ENCODE measurements around the gene HMG20A. TPM values are rescaled to one million over a fixed set of nuclear protein-coding genes. Genes with fewer than 3 reads are reported as not detected.

The HMG20A gene
- total RNA-seq, 1 donor from 2014 or later = 17.4 TPM

DNA sequence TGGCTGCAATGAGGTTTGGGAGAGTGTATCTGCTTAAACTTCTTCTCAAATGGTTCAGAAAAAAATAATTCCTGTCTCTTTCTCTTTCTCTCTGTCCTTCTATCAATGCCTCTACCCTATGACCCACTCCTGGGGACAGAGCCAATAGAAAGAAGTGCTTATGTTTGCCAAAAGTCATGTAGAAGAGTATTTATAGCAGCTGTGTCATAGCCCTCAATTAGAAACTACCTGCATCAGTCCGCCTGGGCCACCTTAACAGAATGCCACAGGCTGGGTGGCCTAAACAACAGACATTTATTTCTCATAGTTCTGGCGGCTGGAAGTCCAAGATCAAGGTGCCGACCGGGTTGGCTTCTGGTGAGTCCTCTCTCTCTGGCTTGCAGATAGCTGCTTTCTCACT, 92.5 kb downstream of the HMG20A start:
- no peak for DNase-seq (ENCODE audit: low spot score)

DNA sequence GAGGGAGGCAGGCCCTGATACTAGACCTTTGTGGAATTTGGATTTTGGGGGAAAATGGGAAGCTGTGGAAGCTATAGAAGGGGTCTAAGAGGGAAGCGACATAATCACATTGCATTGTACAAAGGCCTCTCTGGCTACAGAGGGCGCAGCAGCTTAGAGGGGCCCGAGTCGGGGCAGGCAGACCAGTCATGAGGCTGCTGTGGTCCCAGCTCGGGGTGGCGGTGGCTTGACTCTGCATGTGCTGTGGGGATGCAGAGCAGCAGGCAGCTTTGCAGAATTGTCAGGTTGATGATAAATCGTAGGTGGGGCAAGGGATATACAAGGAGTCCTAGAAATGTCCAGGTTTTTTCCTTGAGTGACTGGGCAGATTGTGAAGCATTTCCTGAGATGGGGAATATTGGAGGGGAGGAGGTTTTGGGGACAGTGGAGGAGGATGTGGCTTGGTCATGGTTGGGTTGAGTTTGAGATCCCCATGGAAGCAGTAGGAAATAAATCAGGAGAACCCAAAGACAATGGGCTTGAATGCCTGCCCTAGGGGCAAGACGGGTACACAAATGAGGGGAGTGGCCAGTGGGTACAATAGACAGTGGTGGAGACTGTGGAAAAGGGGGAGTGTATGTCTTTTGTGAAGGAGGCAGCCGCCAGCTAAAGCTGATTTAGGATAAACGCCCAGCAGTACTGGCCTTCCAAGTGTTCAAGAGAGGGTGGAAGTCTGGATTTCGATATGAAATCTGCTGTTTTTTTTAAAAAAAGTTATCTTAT, 94.1 kb downstream of the HMG20A start:
- ATAC-seq (no peak), DNase-seq (ENCODE audit: low spot score) (no peak)

More for the DNA sequence above, 92.5 kb downstream of the HMG20A start:
- ATAC-seq = no peak

DNA sequence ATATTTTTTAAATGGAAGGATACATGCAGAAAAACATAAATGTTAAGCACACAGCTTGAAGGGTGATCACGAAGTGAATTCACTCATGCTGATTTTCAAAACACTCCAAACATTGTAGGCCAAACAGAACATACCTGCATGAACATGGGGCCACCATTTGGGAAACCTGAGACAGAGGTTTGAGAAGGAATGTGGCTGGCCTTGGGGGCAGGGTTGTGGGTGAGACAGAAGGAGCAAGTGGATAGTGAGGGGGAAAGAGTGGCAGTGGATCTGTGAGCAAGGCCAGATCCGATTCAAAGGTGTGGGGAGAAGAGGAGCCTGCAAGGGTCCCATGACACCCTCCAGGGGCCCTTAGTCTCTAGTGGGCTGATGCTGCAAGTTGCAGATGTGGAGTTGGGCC, 94.9 kb downstream of the HMG20A start:
- DNase-seq (ENCODE audit: low spot score) = no peak
- ATAC-seq = no peak

DNA sequence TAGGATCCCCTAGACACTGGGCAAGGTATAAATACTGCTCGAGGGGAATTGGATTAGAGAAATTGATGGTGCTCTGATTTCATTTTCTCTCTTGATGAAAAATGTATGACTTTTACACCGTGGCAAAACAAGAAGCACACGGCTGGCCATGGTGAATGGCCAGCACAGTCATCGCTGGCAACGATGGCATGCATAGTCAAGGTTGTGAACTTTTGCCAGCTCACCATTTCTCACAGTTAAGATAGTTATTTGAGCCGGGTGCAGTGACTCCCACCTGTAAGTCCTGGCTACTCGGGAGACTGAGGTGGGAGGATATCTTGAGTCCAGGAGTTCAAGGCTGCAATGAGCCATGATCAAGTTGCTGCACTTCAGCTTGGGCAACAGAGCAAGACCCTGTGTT, 95.4 kb downstream of the HMG20A start:
- DNase-seq (ENCODE audit: low spot score) (no peak), ATAC-seq (no peak)

DNA sequence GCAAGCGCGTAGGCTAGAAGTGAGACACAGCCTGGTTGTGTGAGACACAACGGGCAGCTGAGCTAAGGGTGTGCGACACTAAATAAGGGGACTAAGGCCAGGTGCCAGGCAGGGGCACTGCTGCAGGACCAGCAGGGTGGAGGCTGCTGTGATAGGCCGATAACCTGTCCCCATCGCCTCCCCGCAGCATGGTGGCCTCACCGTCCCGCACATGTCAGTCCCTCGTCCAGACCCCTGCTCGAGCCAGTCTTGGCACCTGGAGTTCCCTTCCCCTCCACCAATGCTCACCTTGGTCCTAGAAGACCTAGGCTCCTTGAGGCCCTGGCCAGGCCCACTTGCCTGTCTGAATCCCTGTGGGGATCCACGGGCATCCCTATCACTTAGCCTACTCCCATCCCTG, 96.1 kb downstream of the HMG20A start:
- no peak for ATAC-seq

DNA sequence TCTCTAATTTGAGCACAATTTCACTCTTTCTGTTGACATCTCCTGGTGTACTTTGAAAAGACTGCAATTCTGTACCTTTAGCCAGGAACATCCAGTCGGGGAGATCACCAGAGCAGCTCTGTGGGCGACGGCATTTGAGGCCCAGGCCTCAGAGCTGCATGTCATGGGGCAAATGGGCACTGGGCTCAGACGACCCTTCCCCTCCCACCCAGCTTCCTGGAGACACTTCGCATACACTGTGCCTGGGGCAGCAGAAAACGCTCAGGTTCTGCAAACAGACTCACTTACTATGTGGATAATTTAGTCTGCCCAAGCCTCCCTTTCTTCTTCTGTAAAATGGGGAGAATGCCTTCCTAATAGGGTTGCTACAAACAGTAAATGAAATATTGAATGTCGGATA, 96.9 kb downstream of the HMG20A start:
- ATAC-seq (no peak), DNase-seq (ENCODE audit: low spot score) (no peak)

More for the DNA sequence above, 96.1 kb downstream of the HMG20A start:
- no peak for DNase-seq (ENCODE audit: low spot score)

DNA sequence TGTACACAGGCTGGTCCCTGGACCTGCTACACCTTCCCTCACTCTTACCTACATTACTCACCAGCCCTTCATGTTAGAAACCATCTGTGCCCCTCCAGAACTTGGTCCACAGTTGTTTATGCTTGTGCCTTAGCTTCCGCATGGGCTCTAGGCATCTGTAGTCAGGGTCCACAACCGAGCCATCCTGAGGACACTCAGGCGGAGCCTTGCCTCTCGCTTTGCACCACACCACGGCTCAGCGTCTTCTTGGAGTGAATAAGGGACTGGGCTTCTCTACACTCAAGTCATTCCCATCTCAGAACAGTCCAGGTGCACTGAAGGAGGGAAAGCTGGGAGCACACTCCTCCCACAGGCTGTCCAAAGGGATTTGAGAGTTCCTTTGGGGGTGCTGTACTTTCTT, 97.8 kb downstream of the HMG20A start:
- no peak for ATAC-seq

DNA sequence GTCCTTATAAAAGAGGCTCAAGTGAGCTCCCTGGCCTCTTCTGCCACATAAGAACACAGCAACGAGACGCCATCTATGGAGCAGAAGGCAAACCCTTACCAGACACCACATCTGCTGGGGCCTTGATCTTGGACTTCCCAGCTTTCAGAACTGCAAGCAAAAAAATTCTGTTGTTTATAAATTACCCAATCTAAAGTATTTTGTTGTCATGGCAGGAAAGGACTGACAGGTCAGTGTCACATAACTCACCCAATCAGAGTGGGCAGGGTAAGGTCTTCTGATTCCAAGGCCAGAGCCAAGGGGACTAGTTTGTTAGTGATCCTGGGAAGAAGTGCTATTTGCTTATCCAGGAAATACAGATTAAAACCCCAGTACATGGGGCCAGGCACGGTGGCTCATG, 98.9 kb downstream of the HMG20A start:
- DNase-seq (ENCODE audit: low spot score) = no peak
- no peak for ATAC-seq

More for the DNA sequence above, 97.8 kb downstream of the HMG20A start:
- DNase-seq (ENCODE audit: low spot score) = no peak

DNA sequence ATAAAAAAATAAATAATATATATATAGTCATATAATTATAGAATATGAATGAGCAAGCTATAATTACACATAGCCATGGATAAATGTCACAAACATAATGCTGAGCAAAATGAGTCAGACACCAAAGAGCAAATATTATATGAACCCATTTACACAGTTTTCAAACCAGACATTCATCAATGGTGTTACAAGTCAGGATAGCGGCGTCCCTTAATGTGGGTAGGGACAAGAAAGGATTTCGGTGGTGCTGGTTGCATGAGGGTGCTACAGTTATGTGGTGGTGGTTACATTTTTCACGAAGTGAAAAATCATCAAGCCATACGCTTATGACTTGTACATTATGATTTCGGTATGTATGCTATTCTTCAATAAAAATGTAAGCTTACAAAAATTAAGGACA, 100.5 kb downstream of the HMG20A start:
- ATAC-seq (no peak), DNase-seq (ENCODE audit: low spot score) (no peak)

DNA sequence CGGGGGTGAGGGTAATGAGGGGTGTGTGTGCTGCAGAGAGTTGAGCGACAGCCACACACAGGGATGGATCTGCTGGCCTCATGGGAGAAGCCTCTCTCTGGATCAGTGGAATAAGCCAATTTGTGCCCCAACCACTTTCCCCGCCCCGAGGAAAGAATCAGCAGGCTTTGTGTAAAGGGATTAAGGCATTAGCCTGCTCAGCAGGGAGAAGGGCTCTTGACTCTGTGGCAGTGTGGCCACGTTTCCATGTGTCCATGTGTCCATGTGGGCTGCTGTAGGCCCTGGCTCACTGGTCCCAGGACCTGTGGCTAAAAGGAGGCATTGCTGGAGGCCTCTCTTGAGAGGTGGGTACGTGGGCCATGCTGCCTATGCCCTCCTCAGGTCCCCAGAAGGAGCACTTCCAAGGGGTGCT, 104.7 kb downstream of the HMG20A start:
- no peak for ATAC-seq
- DNase-seq (ENCODE audit: low spot score) = no peak

DNA sequence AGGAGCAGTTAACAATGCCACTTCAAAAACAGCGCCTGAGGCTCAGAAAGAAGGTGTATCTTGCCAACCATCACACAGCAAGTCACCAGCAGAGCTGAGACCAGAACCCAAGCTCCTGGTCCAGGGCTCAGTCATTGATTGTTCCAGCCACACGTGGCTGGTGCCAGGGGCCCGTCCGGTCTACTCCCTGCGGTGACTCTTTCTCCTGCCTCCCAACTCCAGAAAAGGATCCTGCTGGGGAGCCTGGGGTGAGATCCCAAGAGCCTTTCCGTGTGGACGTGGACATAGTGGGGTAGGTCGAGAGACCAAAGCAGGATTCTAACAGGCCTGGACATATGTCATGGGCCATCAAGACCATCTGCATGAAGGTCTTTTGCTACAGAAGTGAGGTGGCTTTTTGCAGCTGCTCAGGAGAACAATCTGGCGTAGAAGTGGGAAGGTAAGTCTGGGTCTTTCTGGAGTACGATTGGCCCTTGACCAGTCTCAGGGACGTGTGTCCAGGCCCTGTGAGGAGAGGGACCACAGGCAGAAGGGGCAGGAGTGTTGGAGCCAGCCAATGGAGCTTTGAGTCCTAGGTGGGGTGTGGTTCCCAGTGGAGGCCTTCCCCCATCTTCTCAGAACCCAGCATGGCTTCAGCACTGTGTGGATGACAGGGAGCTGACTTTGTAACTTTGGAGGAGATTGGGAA, 105.4 kb downstream of the HMG20A start:
- ATAC-seq (no peak), DNase-seq (ENCODE audit: low spot score) (no peak)

DNA sequence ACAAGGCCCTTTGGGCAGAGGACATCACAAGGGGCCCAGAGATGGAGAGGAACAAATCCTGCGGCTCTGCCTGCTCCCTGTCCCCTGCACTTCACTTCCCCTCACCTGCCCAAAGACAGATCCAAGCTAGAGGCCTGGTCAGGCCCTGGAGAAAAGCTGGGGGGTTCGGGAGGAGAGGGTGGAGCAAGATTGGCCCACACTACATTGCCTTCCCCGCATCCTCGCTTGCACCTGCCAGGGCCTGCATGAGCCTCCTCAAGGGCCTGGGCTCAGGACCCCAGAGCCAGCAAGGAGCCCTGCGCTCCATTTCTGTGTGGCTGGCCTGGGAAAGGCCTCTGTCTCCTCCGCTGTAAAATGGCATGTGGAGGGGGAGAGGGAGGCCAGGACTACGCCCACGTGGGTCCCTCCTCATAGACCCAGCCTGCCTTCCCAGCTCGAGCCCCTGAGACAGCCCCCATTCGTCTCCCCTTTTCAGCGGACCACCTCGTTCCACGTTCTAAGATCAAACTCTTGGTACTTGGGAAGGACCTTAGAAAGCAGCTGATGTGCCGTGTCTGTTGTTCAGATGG, 106.0 kb downstream of the HMG20A start:
- ATAC-seq = no peak
- DNase-seq (ENCODE audit: low spot score) = no peak

DNA sequence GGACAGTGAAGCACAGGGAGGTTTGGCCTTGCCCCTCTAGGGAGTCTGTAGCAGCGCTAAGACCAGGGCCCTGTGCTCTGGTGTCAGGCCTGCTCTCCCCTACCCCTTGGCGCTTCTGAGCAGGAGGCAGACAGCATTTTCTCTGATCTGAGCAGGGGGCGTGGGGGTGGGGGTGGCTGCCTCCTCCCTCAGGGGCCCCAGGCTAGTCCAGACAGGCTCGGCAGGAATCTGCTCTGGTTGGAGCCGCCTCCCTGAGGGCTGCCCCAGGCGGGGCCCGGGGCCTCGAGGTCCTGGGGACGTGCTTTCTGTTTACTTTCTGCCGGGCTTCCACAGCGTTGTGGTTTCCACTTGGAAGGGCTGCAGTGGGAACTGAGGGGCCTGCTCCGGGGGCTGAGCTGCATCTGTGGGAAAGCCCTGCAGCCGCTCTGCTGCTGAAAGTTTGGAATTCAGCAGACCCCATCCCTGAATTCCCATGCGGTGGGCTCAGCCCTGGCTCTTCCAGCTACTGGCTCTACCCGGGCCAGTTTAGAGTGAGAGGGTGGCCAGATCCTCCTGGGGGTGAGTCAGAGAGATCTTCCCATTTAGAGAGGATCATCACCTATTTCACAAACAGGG, 106.6 kb downstream of the HMG20A start:
- no peak for ATAC-seq
- DNase-seq (ENCODE audit: low spot score) = no peak

DNA sequence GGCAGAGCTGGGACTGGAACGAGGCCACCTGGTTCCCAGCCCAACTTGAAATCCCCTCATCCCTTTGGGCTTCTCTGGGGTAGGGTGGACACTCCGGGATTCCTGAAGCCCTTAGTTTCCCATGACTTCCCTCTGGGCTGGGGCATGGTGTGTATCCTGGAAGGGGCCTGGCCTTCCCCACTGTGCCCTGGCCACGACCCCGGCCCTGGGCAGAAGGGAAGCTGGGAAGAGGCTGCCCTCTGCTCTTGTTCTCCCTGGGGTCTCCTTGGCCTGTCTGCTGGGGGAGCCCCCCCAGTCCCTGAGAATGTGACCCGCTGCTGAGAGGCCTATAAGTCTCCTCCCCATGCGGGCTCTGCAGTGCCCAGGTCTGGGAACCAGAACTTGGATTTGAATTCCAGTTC, 107.1 kb downstream of the HMG20A start:
- no peak for ATAC-seq
- no peak for DNase-seq (ENCODE audit: low spot score)

DNA sequence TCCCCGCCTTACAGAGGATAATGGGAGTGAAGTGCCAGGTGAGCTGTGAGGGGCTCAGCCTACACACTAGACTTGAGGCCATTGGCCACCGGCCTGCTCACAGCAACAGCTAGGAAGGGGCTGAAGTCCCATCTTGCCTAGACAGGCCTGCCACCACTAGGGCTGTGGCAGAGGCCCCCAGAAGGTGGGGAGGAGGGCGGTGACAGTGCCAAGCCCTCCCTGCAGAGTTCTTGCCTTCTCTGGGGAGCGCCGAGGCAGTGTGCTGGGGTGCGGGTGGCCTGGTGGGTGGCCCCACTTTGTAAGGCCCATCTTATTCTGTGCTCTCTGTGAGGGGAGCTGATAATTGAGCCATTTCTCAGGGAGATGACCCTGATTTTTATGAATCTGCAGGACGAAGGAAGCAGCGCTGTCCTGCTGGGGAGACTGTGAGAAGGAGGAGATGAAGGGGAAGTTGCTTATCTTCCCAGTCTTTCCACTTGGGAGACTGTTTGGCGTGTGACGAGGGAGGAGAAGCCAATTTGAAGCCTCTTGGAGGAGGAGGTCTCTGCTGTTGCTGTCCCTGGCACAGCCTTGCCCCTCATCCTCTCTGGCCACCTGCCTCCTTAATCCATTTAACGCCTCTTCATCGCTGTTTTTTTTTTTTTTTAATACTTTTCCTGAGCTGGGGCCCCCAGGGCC, 107.7 kb downstream of the HMG20A start:
- no peak for ATAC-seq

DNA sequence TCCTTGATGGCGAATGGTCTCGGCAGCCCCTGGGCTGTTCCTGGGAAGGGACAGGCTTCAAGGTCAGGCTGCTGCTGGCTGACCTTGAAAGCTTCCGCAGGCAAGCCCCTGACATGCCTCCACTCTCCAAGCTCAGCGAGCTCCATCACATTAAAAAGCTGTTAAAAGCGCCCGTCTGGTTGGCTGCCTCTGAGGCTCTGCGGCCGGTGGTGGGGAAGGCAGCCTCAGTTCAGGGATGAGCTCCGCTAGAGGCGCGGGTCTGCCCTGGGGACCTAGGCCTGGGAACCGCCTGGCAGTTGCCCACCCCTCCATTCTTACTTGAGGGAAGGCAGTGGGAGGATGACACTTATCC, 108.3 kb downstream of the HMG20A start:
- ATAC-seq = no peak
- DNase-seq (ENCODE audit: low spot score) = no peak

More for the DNA sequence above, 107.7 kb downstream of the HMG20A start:
- DNase-seq (ENCODE audit: low spot score) = no peak

DNA sequence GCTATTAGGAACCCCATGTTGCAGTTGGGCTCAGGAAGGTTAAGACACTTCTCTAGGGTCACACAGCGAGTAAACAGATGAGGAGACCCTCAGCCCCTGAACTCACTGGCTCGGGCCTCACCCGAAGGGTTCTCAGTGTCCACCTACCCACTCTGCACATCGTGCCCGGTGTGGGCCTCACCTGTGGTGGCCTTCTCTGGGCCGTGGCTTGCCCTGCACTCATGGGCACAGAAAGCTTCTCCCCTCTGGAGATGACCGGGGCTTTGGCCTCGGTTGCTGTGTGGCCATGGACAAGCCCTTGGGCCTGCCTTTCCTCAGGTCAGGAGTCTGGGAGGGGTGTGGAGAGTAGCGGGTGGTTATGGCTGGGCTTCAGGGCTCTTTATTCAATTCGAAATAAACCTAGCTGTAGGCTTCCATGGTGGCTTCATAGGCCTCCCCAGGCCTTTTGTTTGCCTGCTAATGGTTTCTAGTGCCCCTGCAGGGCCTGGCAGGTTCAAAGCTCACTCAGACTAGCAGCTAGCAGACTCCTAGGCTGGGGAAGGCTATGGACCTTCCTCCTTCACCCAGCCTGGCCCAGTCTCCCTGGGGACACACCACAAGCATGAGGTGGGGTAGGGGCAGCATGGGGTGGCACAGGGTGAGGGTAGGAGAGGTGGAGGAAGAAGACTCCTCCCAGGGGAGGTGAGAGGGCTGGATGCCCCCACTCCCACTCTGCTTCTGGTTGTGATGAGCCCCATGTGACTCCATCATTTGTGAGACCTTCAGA, 108.9 kb downstream of the HMG20A start:
- ATAC-seq (no peak), DNase-seq (ENCODE audit: low spot score) (no peak)

DNA sequence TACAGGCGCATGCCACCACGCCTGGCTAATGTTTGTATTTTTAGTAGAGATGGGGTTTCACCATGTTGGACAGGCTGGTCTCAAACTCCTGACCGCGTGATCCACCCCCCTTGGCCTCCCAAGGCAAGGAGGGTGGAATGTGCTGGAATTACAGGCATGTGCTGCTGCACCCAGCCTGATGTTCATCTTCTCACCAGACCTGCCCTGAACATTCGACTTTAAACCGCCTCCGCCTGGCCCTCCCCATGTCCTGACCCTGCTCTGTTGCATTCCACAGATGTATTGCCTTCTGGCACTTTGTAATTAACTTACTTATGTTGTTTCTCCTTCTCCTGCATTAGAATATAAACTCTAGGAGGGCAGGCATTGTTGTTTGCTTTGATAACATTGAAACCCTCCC, 109.9 kb downstream of the HMG20A start:
- no peak for DNase-seq (ENCODE audit: low spot score)

DNA sequence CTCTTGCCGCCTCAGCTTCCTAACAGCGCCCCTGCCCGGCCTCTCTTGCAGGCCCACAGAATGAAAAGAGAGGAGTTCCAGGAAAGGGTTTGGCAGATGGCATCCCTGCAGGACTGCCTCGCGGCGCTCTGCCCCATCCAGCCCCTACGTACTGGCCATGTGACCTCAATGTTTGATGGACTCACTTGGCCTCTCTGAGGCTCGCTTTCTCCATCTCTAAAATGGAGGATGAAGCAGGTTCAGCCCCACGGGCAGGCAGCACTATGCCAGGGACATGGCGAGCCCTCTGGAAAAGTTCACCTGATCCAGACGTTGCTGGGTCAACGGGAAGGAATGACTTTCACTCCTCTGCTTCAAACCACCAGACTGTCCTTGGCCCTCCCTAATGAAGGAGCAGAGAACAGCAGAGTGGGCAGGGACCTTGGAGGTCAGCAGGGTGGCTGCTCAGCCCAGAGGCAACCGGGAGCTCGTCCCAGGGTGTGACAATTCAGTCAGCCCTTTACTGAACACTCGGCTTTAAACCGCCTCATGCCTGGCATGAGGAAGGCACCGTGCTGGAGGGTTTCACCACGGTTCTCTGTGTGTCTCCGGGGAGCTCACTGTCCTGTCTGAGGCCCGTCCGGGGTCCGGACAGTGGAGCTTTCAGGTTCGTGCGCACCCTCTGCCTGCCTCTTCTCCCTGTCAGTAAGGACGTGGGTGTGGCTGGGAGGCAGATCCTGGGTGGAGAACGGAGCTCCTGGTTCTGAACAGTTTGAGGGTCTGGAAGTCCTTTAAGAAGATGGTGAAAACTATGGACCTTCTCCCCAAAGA, 110.7 kb downstream of the HMG20A start:
- ATAC-seq (no peak), DNase-seq (ENCODE audit: low spot score) (no peak)

More for the DNA sequence above, 109.9 kb downstream of the HMG20A start:
- no peak for ATAC-seq

All from left lobe of liver (tissue), 2 donors.